HCT116 (cell line): ENCODE data around the gene MYH10. TPM values are rescaled to one million over a fixed set of nuclear protein-coding genes. Genes with fewer than 3 reads are reported as not detected.

Source experiments
- ATAC-seq: fragments of 200-7000 bp; cut with Tn5 transposase; 2 replicates; pipeline ENCODE4 v1.9.1; 2020; ENCODE audit warnings: mild to moderate bottlenecking, moderate library complexity
- BruUV-seq: library from RNA; stranded (reverse); fragments of 400-500 nt; replicated peaks from 2 replicates; lab custom pipeline; 2021; lab: Mats Ljungman, UMichigan
- CTCF ChIA-PET: fragments of 300-600 bp; sonication (Branson Sonifier 250); formaldehyde crosslinking; loops from one replicate; lab custom pipeline; 2021; ENCODE audit warnings: antibody characterized with exemption; lab: Charles Lee
- POLR2A ChIA-PET: fragments of 300-600, 350-600 bp; sonication (Branson Sonifier 250); formaldehyde crosslinking; loops from one replicate; lab custom pipeline; 2021; ENCODE audit warnings: antibody characterized with exemption; lab: Charles Lee
- RAD21 ChIA-PET, 2 experiments: fragments of 300-600 bp; sonication (Branson Sonifier 250); formaldehyde crosslinking; loops; one replicate each; lab custom pipeline; 2023; ENCODE audit warnings: low total read pairs in 2 of 2; ENCODE audit not compliant: uncharacterized antibody in 2 of 2, unreplicated experiment in 2 of 2, low non-redundant PET in 1 of 2; lab: Charles Lee
- DNase-seq: peaks from one replicate; pipeline ENCODE4 v3.0.0-alpha.2; 2010; ENCODE audit warnings: low read depth, low spot score
- H2AFZ ChIP-seq: fragments of 200-600 bp; shearing (Covaris generic), sonication (generic); 2 replicates; pipeline ENCODE4 v1.6.1; 2017; ENCODE audit warnings: low read depth, mixed run types, mixed read lengths, antibody characterized with exemption, low read length; ENCODE audit not compliant: poor library complexity, severe bottlenecking
- H3K27ac ChIP-seq: 2 replicates; pipeline ENCODE4 v1.5.1; 2012; ENCODE audit warnings: low read depth, low read length
- H3K27me3 ChIP-seq: fragments of 200-600 bp; sonication (generic); 2 replicates; pipeline ENCODE4 v1.6.1; 2016; ENCODE audit warnings: mixed run types, low read length, mixed read lengths; ENCODE audit not compliant: insufficient read depth
- H3K36me3 ChIP-seq, 2 experiments: fragments of 200-500 bp in 1 of 2; fragments of 200-600 bp in 1 of 2; sonication (Bioruptor generic) in 1 of 2; sonication (generic) in 1 of 2; 2 replicates each; pipeline versions ENCODE4 v1.5.1 to v1.6.1; 2014 to 2016; ENCODE audit warnings: low read length in 2 of 2, inconsistent platforms in 1 of 2, mixed read lengths in 1 of 2, mixed run types in 1 of 2; ENCODE audit not compliant: insufficient read depth in 2 of 2, control insufficient read depth in 1 of 2
- H3K4me1 ChIP-seq, 2 experiments: fragments of 200-600 bp in 1 of 2; sonication (generic) in 1 of 2; 2 replicates each; pipeline versions ENCODE4 v1.5.1 to v1.6.1; 2012 to 2017; ENCODE audit warnings: low read length in 2 of 2, inconsistent platforms in 1 of 2, mild to moderate bottlenecking in 1 of 2, mixed read lengths in 1 of 2, mixed run types in 1 of 2, moderate library complexity in 1 of 2; ENCODE audit not compliant: insufficient read depth in 2 of 2, control insufficient read depth in 1 of 2
- H3K4me2 ChIP-seq: fragments of 200-600 bp; sonication (generic); 2 replicates; pipeline ENCODE4 v1.6.1; 2017; ENCODE audit warnings: mixed run types, low read length, mixed read lengths
- H3K4me3 ChIP-seq, 2 experiments: fragments of 200-600 bp in 1 of 2; sonication (generic) in 1 of 2; replicated peaks in 1 of 2; 2 replicates each; pipeline ENCODE4 v1.5.1; 2011 to 2016; ENCODE audit warnings: low read length in 2 of 2, control low read depth in 1 of 2, low read depth in 1 of 2, mild to moderate bottlenecking in 1 of 2, mixed read lengths in 1 of 2, mixed run types in 1 of 2
- H3K79me2 ChIP-seq: fragments of 200-600 bp; sonication (generic); 2 replicates; pipeline ENCODE4 v1.6.1; 2017; ENCODE audit warnings: mild to moderate bottlenecking, mixed run types, low read length, moderate library complexity, mixed read lengths; ENCODE audit not compliant: insufficient read depth
- H3K9ac ChIP-seq: fragments of 200-600 bp; sonication (generic); 2 replicates; pipeline ENCODE4 v1.6.1; 2016; ENCODE audit warnings: low read length, mixed read lengths
- H3K9me2 ChIP-seq: fragments of 200-600 bp; sonication (generic), shearing (Covaris generic); 2 replicates; pipeline ENCODE4 v1.6.1; 2017; ENCODE audit warnings: mixed run types, mild to moderate bottlenecking, moderate library complexity; ENCODE audit not compliant: insufficient read depth
- H3K9me3 ChIP-seq, 2 experiments: fragments of 200-500 bp in 1 of 2; fragments of 200-600 bp in 1 of 2; sonication (Bioruptor generic) in 1 of 2; sonication (generic) in 1 of 2; 2 replicates each; pipeline ENCODE4 v1.6.1; 2014 to 2017; ENCODE audit warnings: low read length in 2 of 2, mixed read lengths in 2 of 2, inconsistent platforms in 1 of 2, low read depth in 1 of 2, mild to moderate bottlenecking in 1 of 2, mixed run types in 1 of 2, moderate library complexity in 1 of 2; ENCODE audit not compliant: control insufficient read depth in 1 of 2, insufficient read depth in 1 of 2
- H4K20me1 ChIP-seq: fragments of 200-600 bp; sonication (generic), shearing (Covaris generic); 2 replicates; pipeline ENCODE4 v1.6.1; 2017; ENCODE audit warnings: mixed run types, mild to moderate bottlenecking, moderate library complexity; ENCODE audit not compliant: insufficient read depth
- ATF3 ChIP-seq: IDR thresholded peaks from 2 replicates; pipeline ENCODE4 v1.6.1; 2012
- CBX3 ChIP-seq: IDR thresholded peaks from 2 replicates; pipeline ENCODE4 v1.6.1; 2012; ENCODE audit warnings: low read depth
- CEBPB ChIP-seq: IDR thresholded peaks from 2 replicates; pipeline ENCODE4 v1.6.1; 2012; ENCODE audit warnings: low read depth
- FOSL1 ChIP-seq: IDR thresholded peaks from 2 replicates; pipeline ENCODE4 v1.6.1; 2012; ENCODE audit warnings: low read depth
- JUND ChIP-seq: IDR thresholded peaks from 2 replicates; pipeline ENCODE4 v1.6.1; 2012
- RAD21 ChIP-seq: IDR thresholded peaks from 2 replicates; pipeline ENCODE4 v1.6.1; 2012; ENCODE audit warnings: low read depth, mild to moderate bottlenecking
- REST ChIP-seq: IDR thresholded peaks from 2 replicates; pipeline ENCODE4 v1.6.1; 2012; ENCODE audit warnings: low read depth
- SIN3A ChIP-seq: IDR thresholded peaks from 2 replicates; pipeline ENCODE4 v1.6.1; 2012; ENCODE audit warnings: low read depth
- TCF7L2 ChIP-seq: IDR thresholded peaks from 2 replicates; pipeline ENCODE4 v1.7.0; 2011; ENCODE audit warnings: borderline replicate concordance, inconsistent platforms; ENCODE audit not compliant: insufficient read depth, insufficient read length; ENCODE audit errors: extremely low read depth
- YY1 ChIP-seq: IDR thresholded peaks from 2 replicates; pipeline ENCODE4 v1.6.1; 2011; ENCODE audit warnings: low read length, low read depth, moderate library complexity, mild to moderate bottlenecking; ENCODE audit not compliant: insufficient replicate concordance; ENCODE audit errors: extremely low read depth
- ZBTB33 ChIP-seq: IDR thresholded peaks from 2 replicates; pipeline ENCODE4 v1.6.1; 2011; ENCODE audit warnings: mild to moderate bottlenecking, low read length, moderate library complexity; ENCODE audit not compliant: insufficient replicate concordance; ENCODE audit errors: extremely low read depth
- ZFX ChIP-seq: fragments of 450-650 bp; IDR thresholded peaks from 2 replicates; pipeline ENCODE4 v1.6.1; 2017
- ZNF274 ChIP-seq: fragments of 200-500 bp; sonication (Bioruptor generic); IDR thresholded peaks from 2 replicates; pipeline ENCODE4 v1.6.1; 2014; ENCODE audit warnings: mild to moderate bottlenecking, low read depth, low read length, inconsistent platforms
- intact Hi-C: fragments of 100-400 bp; cut with micrococcal nuclease; formaldehyde crosslinking; loops from 2 replicates; pipeline ENCODE4 v1.10.0; 2022
- total RNA-seq: library from RNA; stranded (reverse); gene quantifications from one replicate; pipeline ENCODE4 v1.2.1, GENCODE V29; 2021; ENCODE audit not compliant: unreplicated experiment
- TF ChIP-seq, protein P1 (sequence below): IDR thresholded peaks from 2 replicates; pipeline ENCODE4 v1.6.1; 2012

The MYH10 gene
- total RNA-seq, 1 experiment from 2014 or later, result 39.2 TPM

GRCh38 chr17:8448310-8448709 lies 182.2 kb downstream of the MYH10 start (continued):
- TF ChIP-seq REST (no peak), JUND (no peak)

GRCh38 chr17:8447799-8448198 lies 182.7 kb downstream of the MYH10 start:
- Histone ChIP-seq H3K27ac (no peak overlapping the region), H3K36me3 (peaks cover 42 to 54% of the 10 kb centered on the region in 2 experiments), H3K4me1 (no peaks in the 10 kb centered on the region), H3K27me3 (no peaks in the 10 kb centered on the region), H3K4me3 (no peak overlapping the region), H3K4me2 (no peak overlapping the region), H3K9me2 (no peaks in the 10 kb centered on the region), H3K9me3 (no peaks in the 10 kb centered on the region), H3K9ac (no peak overlapping the region), H3K79me2 (peaks cover 43% of the 10 kb centered on the region), H2AFZ (no peak overlapping the region), H4K20me1 (peaks cover 4% of the 10 kb centered on the region; the same call in 1 of the 2 replicates)
- ChIA-PET CTCF (no interaction called here), RAD21 (no interaction called here), POLR2A (interaction anchor here (4.2 kb wide), 1 partner anchor 12 kb away, joined by 11 read pairs; the partner anchor contains the start of gene NDEL1)
- BruUV-seq, result no TSS peak
- ATAC-seq, result no peak
- DNase-seq, result no peak
- intact Hi-C loops, result no loop called here
- TF ChIP-seq, protein P1, sequence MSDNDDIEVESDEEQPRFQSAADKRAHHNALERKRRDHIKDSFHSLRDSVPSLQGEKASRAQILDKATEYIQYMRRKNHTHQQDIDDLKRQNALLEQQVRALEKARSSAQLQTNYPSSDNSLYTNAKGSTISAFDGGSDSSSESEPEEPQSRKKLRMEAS, result no peak
- TF ChIP-seq ZBTB33, result no peak
- no peak for TF ChIP-seq ZFX
- TF ChIP-seq ZNF274, result no peak
- no peak for TF ChIP-seq CEBPB
- TF ChIP-seq CBX3, result no peak
- no peak for TF ChIP-seq TCF7L2
- TF ChIP-seq YY1, result no peak
- no peak for TF ChIP-seq FOSL1
- no peak for TF ChIP-seq SIN3A
- no peak for TF ChIP-seq RAD21
- TF ChIP-seq ATF3, result no peak
- TF ChIP-seq REST, result no peak
